Globus pallidus (tissue), 1 donor: ENCODE data around the gene EML2.
"Not testable (repeated sequence)": the region's sequence is repeated elsewhere in the genome, so short reads cannot be mapped to it uniquely, and the experiment has no call there.

Experiments used
- DNase-seq: peaks from one replicate; pipeline ENCODE4 v3.0.0-alpha.2; 2015; ENCODE audit warnings: low spot score

Gene EML2, protein sequence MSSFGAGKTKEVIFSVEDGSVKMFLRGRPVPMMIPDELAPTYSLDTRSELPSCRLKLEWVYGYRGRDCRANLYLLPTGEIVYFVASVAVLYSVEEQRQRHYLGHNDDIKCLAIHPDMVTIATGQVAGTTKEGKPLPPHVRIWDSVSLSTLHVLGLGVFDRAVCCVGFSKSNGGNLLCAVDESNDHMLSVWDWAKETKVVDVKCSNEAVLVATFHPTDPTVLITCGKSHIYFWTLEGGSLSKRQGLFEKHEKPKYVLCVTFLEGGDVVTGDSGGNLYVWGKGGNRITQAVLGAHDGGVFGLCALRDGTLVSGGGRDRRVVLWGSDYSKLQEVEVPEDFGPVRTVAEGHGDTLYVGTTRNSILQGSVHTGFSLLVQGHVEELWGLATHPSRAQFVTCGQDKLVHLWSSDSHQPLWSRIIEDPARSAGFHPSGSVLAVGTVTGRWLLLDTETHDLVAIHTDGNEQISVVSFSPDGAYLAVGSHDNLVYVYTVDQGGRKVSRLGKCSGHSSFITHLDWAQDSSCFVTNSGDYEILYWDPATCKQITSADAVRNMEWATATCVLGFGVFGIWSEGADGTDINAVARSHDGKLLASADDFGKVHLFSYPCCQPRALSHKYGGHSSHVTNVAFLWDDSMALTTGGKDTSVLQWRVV

DNA sequence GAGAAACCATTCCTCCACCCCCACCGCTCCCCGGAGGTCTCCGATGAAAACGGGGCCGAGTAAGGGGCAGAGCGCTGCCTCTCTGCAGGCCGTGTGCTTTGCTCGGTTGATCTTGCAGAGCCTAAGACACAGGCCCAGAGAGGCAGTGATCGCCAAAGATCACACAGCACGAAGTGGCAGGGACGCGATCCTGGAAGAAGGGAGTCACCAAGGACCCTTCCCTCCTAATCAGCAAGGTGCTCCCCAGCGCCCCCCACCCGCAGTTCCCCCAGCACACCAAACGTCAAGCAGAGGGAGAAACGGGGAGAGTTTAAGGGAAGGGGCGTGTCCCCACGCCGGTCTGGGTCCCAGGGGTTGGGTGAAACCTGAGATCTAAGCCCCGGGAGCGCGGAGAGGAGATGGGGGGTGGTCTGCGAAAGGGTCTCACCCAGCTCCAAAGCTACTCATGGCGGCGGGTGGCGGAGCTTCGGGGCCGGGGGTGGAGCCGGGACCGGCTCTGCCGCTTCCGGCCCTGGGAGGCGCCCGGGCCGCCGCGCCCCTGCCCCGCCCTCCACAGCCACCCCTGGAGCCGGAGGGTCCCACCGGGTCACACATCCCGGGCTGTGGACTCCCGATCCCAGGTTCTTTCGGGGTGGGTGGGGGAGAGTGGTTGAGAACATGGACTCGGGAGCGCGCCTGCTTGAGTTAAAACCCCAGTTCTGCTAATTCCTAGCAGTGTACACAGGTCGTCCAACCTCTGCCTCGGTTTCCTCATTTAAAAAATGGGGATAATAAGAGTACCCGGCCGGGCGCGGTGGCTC is at the start of gene EML2:
TSS of gene EML2 (minus strand) at position 468 of the 800 bp plus-strand sequence. CDS start at position 447, 21 bp downstream.
- DNase-seq = no peak

DNA sequence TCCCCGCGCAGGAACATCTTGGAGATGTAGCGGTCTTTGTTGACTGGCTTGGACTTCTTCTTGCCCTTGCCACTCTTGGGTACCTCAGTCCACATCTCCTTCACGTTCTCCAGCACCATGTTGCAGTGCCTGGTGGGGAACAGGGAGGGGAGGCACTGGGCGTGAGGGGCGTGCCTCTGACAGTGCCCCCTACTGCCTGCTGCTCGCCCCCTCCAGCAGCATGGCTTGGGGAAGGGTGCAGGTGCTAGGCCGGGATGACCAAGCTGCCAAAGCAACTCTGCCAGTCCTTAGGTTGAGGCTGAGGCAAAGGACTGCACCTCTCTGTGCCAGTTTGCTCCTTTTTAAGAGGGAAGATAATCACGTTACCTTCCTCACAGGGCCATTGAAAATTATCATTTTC is 48.4 kb upstream of the EML2 start:
- DNase-seq = no peak

DNA sequence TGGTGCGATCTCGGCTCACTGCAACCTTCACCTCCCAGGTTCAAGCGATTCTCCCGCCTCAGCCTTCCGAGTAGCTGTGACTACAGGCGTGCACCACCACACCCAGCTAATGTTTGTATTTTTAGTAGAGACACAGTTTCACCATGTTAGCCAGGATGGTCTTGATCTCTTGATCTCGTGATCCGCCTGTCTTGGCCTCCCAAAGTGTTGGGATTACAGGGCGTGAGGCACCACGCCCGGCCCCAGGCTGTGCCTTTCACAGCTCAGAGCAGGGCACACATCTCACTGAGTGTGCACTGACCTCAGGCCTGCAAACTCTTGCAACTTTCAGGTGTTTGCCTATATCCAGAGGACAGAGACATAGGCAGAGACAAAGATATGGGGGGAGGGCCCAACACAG is 45.8 kb upstream of the EML2 start:
- not testable (repeated sequence) for DNase-seq

DNA sequence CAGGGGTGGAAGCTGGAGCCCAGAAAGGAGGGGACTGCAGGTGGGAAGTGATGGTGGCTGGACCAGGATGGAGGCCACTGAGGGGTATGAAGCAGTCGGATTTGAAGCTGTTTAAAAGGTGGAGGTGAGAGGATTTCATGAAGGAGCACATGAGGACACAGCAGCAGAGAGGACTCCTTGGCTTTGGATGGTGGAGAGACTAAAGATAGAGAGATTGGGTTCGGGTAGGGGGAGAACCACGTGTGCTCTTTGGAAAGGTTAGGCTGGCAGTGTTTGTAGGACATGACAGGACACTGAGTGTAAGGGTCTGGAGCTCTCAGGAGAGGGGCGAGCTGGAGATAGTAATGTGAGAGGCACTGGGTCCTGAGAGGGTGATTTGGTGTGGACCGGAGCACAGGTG is 43.7 kb upstream of the EML2 start:
- no peak for DNase-seq

DNA sequence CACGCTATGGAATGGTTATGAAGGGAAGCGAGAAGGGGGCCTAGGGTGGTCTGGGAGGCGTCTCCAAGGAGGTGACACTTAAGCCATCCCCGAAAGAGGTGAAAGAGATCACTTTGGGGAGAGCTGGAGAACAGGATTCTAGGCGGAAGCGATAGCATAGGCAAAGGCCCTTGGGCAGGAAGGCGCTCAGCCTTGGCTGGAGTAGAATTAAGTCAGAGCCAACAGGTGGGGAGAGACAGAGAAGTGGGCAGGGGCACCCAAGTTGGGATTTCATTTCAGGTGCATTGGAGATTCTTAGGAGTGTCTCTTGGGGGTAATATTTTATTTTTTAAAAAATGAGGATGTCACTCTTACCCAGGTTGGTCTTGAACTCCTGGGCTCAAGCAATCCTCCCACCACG is 42.9 kb upstream of the EML2 start:
- no peak for DNase-seq

DNA sequence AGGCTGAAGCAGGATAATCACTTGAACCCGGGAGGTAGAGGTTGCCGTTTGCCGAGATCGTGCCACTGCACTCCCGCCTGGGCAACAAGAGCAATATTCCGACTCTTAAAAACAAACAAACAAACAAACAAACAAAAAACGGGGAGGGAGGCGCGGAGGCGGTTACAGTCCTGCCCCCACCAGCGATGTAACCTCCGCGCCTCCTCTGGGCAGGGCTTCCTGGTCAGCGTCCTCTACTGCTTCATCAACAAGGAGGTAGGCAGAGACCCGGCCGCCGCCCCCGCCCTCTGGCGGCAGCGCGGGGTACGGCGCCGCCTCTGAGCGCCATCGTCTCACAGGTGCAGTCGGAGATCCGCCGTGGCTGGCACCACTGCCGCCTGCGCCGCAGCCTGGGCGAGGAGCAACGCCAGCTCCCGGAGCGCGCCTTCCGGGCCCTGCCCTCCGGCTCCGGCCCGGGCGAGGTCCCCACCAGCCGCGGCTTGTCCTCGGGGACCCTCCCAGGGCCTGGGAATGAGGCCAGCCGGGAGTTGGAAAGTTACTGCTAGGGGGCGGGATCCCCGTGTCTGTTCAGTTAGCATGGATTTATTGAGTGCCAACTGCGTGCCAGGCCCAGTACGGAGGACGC is 42.3 kb upstream of the EML2 start:
- DNase-seq = peak; percentile 87

DNA sequence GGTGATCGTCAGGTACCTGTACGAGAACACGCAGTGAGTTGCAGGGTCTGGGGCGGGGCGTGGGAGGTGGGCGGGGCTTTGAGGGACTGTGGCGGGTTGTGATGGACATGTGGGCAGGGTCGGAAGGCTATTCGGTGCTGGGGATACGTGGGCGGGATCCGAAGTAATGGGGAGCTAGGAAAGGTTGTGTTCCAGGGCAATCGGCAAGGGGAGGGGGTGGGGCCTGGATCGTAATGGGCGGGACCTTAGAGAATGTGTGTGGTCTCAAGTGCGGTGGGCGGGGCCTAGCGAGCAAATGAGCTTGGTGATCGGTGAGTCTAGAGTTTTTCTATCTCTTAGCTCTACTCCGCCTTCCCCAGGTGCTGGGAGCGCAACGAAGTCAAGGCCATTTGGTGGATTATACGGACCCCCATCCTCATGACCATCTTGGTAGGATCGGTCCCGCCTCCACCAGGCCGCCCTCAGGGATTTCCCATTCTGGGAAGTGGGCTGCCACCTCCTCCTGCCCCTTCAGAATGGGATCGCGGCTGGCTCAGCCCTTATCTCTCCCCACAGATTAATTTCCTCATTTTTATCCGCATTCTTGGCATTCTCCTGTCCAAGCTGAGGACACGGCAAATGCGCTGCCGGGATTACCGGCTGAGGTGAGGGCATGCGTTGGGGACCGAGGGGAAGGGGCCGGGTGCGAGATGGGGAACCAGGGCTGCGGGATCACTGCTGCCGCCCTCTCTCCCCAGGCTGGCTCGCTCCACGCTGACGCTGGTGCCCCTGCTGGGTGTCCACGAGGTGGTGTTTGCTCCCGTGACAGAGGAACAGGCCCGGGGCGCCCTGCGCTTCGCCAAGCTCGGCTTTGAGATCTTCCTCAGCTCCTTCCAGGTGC is 38.4 kb upstream of the EML2 start:
- DNase-seq = peak; percentile 86

DNA sequence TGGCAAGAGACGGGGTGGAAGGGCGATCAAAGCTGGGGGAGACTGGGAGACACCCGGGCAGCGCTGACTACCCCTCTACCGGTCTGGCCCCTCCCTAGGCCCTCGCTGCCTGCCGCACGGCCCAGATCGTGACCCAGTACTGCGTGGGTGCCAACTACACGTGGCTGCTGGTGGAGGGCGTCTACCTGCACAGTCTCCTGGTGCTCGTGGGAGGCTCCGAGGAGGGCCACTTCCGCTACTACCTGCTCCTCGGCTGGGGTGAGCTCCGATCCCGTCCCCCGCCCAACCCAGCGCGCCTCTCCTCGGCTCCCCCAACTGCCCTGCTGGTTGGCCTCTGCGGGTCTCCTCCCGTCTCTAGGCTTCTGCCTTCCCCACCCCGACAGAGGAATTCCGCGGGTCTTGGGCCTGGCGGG is 37.7 kb upstream of the EML2 start:
- DNase-seq = no peak

DNA sequence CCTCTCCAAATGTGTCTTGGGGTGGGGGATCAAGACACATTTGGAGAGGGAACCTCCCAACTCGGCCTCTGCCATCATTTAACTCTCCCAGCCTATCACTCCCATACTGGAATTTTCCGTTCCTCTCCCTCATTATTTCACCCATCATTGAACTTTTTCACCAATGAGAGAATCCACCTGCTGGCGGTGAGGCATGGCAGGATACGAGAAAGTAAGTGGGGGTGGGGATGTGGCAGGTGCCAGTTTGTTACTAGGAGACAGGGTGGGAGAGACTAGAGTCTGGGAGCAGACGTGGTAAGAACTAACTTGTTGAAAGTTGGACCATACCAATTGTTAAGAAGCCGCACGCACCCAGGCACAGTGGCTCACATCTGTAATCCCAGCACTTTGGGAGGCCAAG is 35.7 kb upstream of the EML2 start:
- DNase-seq = no peak

DNA sequence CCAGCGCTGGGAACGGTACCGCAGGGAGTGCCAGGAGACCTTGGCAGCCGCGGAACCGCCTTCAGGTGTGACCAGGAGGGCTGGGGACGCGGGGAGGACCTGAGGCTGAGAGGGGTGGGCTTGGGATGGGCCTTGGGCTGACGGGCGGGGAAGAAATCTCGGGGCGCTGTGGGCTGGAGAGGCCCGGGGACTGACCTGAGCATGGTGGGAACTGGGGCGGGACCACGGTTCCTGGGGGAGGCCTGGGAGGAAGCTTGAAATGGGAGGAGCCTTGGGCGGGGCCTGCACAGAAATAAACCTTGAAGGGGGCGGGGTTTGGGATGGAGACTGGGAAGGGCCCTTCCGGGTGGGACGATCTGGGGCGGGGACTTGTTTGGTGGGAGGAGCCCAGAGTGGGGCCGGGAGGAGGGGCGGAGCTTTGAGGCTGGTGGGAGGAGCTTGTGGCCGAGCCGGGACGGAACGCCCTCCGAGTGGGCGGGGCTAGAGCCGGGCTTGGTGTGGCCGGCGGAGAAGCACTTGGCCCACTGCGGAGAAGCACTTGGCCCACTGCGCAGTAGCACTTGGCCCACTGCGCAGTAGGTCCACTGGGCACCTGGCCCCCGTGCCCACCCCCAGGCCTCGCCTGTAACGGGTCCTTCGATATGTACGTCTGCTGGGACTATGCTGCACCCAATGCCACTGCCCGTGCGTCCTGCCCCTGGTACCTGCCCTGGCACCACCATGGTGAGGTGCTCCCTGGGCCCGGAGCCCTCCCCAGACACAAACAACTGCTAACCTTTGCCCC is 31.7 kb upstream of the EML2 start:
- DNase-seq = peak; percentile 84

DNA sequence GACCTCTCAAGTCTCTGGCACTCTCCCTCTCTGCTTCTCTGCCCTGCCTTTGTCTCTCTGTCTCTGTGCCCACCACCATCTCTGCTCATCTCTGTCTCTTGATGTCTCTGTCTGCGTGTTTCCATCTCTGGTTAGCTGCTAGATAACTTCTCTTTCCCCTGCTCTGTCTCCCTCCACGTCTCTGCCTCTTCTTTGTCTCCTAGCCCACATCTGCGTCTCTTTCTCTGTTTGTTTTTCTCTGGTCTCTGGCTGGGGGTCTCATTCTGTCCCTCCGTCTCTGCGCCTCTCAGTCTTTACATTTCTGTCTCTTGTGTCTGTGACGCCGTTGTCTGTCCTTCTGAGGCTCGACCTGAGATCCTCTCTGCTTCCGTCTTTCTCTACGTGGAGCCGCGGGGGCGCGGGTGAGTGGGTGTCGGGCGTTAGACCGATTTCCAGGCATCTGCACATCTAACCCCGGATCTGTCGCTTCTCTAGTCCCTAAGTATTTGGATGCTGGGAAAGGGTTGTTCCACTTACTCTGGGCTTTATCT is 29.2 kb upstream of the EML2 start:
- no peak for DNase-seq

DNA sequence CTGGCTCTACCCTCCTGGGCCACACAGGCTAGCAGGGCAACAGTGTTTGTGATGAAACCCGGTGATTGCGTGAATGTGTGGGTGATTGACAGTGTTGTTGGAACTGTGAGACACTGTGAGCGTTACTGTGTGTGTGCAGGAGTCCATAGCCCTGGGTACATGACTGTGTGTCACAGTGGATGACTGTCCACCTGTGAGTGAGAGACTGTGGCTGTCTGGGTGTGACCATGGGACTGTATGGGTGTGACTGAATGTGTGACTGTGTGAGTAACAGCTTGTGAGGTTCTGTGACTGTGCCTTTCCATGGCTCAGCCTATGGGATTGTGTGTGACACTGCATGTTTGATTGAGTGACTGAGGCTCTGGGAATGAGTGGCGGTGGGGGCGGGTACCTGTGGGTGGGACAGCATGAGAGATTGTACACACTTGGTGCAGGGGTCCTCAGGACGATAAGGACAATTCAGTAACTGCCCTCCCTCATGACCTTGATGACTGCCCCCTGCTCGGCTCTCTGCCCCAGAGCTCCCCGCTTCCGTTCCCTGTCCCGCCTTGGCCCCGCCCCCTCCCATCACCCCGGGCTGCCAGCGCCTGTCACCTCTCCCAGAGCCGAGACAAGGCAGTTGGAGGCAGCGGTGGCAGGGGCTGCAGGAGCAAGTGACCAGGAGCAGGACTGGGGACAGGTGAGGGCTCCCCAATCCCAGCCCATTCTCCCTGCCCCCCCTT is 28.6 kb upstream of the EML2 start, which contains the start of gene GIPR:
TSS of gene GIPR (plus strand) at position 602 of the 722 bp plus-strand sequence. CDS start 1,300 bp downstream, outside the sequence.
- no peak for DNase-seq

DNA sequence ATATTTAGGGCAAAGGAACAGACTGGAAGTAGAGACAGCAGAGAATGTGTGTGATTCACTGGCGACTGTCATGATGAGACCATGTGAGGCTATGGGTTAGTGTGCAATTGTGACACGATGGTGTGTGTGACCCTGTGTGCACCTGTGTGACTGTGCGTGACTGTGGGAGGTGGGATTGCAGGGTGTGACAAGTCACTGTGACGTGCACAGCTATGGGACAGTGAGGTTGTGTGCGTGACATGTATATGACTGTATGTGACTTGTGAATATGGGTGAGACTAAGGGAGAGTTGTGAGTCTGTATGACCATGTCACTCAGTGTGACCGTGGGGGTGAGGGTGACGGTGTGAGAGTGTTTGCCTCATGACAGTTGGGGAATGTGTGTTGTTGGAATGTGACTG is 25.4 kb upstream of the EML2 start:
- DNase-seq = no peak

DNA sequence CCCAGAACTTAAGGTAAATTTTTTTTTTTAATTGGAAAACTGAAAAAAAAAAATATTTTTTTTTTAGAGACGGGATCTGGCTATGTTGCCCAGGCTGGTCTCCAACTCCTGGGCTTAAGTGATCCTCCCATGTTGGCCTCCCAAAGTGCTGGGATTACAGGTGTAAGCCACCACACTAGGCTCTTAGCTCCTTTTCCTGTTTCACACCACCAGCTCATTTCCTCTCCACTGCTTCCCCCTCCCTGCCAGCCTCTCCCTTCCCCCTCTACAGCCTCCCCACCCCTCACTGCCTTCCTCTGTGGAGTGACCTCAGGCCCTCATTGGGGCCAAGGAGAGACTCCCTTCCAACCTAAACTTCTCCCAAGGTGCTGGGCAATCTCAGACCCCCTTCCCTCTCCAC is 24.6 kb upstream of the EML2 start:
- DNase-seq = no peak

DNA sequence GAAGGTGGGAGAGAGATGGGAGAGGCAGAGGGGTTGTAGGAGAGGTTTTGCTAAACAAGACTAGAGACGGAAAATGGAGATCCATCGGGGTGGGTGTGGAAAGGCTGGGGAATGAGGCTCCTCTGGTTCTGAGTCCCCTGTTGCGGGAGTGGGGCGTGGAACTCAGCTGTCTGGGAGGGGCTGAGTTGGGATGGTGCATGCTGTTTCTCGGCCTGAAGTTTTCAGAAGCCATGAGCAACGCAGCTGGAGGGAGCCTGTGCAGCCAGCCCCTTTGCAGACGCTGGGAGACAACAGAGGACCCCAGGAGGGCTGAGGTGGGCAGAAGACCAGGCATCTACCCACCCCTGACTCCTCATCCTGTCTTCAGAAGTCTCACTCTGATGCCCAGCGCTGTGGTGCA is 21.4 kb upstream of the EML2 start:
- no peak for DNase-seq

DNA sequence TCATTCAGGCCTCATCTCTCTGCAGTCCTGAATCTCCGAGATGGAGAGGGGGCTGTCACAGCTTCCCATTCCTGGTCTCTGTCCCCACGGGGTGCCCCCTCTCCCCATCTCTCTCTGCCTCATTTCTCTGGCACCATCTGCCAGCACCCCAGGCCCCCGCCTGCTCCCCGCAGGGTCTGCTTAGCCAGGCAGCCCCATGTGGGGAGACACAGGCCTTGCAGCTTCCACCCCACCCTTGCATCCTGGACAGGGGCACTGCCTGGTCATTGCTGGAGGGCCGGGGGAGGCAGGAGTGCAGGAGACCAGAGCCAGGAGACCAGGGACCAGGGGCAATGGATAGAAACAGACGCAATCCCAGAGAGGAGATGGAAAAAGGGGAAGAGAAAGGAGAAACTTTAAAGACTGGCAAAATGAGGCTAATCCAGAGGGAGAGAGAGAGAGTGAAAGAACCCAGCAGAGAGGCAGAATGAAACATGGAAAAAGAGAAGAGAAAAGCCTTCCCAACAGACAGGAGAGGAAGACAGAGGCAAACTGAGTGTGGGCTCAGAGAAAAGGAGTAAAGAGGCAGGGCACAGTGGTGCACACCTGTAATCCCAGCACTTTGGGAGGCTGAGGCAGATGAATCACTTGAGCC is 20.0 kb upstream of the EML2 start:
- no peak for DNase-seq

DNA sequence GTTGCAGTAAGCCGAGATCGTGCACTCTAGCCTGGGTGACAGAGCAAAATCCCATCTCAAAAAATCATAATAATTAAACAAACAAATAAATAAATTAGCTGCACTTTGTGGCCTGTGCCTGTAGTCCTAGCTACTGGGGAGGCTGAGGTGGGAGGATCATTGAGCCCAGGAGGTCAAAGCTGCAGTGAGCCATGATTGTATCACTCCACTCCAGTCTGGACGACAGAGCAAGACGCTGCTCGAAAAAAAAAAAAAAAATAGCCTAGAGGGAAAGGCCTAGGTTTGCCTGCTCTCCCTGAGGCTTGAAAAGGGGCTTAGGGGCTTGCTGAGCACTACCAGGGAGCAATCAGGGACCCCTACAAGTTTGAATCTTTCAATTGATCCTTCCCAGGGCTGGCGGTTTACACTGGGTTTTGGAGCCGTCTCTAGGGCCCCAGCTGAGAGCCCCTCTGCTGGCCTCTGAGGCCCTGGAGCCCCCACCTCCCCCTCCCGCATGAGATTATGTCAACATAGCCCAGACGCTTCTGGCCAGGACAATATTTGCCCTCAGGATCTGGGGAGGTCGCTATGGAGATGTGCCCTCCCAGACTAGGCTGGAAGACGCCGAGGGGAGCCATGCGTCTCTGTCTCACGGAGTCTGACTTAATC is 18.4 kb upstream of the EML2 start:
- no peak for DNase-seq

DNA sequence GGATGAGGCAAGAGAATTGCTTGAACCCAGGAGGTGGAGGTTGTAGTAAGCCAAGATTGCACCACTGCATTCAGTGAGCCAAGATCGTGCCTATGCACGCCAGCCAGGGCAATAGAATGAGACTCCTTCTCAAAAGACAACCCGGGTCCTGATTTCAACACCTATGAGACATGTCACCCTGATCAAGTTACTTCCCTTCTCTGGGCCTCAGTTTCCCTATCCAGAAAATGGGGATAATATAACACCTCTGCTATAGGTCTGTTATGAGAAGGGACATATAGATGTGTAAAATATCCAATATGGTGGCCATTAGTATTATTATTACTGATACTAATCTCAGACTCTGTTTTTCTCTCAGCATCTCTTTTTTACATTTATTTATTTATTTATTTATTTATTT is 15.9 kb upstream of the EML2 start:
- DNase-seq = no peak
